T follicular helper cell (primary cell): ENCODE data around the gene CACNA1E.
"Not testable (repeated sequence)": the region's sequence is repeated elsewhere in the genome, so short reads cannot be mapped to it uniquely, and the experiment has no call there.

Source experiments
- DNase-seq: peaks from one replicate; pipeline ENCODE4 v3.0.0-alpha.2; 2020; ENCODE audit warnings: low read depth

The CACNA1E gene

DNA sequence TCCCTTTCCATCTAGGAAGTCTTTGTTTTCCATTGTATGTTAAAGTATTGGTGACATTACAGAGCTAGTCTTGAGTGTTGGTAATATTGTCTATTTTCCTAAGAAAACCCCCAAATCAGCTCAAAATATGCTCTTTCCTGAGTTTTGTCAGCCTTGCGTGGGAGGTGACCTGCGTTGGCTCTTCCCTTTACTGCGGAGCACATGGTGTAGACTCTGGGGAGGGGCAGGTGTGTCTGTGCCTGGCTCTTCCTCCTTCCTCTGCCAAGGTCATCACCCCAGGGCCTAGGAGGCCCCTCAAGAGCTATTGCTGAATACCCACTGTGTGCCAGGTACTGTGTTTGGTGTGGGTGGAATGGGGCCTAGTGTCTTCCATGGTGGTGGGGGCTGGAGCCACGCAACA lies 33.4 kb downstream of the CACNA1E start:
- no peak for DNase-seq

DNA sequence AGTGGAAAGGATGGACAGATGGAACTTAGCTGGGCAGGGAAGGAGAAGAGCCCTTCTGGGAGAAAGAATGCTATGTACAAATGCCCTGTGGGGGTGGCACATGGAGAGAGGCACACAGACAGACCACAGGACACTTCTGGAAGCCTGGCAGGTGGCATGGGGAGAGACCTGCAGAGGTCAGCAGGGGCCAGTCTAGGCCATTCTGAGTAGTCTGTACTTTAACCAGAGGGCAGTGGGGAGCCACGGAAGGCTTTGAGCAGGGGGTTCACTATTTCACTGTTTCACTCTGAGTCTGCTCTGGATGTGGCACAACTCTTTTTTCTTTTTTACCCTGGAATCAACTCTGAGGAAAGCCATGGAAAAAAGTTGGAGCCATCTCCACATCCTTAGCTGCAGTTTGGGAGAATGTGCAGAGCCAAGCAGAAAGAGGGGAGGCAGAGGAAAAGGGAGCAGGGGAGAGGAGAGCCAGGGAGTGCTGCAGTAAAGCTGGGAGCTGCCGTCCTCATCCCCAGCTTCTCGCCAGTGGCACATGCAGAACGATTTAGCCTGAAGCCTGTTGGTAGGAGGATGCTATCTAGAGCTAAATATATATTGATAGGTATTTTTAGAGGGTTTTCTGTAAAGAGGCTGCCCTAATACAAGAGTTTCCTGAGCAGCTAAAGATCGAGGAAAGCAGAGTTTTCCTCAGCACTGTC lies 34.0 kb downstream of the CACNA1E start:
- DNase-seq = no peak

DNA sequence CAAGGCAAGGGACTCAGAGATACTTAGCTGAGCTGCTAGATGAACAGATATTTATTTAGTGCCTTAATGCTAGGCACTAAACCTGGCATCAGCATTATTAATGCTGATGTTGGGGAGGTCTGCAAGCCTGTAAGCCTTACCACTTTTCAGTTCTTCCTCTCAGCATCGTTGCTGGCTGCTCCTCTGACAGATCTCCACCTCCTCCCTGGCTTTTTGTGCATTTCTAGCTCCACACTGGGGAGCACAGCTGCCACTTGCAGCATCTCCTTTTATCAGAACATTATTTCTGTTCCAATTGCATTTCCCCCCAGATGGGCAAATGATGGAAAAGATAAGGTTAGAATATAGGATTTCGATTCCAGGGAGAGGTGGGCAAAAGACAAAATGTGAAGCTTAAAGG lies 34.8 kb downstream of the CACNA1E start:
- DNase-seq = no peak

GRCh38 chr1:181522864-181523263 lies 39.5 kb downstream of the CACNA1E start:
- no peak for DNase-seq

GRCh38 chr1:181525104-181525721 lies 41.9 kb downstream of the CACNA1E start:
- DNase-seq = no peak

- DNase-seq = not testable (repeated sequence)
Observed at GRCh38 chr1:181528241-181528640, 44.9 kb downstream of the CACNA1E start.

GRCh38 chr1:181531441-181531840 lies 48.1 kb downstream of the CACNA1E start:
- DNase-seq = no peak

DNA sequence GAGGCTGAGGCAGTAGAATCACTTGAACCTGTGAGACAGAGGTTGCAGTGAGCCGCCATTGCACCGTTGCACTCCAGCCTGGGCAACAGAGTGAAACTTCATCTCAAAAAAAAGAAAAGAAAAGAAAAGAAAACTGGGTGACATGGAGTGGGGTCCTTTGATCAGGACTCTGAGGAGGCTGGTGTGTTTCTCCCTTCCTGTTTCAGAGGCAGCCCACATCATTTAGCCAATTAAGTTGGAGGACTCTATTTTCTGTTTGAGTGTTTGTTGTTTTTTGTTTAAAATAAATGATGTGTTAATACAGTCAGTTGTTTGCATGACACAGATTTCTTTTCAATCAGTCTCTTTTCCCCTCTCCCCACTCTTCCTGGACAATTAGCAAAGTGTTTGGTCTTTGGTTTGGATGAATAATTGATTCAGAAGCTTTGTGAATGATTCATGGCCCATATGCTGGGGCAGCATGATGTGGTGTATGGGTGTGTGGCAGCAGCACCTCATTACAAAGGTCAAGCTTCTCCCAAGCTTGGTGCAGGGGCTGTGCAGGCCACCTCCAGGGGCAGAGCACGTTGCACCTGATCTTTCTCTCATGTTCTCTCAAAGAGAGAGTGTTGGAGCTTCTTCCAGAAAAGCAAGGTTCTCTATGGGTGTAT lies 48.8 kb downstream of the CACNA1E start:
- DNase-seq = no peak

GRCh38 chr1:181538836-181539235 lies 55.5 kb downstream of the CACNA1E start:
- no peak for DNase-seq

DNA sequence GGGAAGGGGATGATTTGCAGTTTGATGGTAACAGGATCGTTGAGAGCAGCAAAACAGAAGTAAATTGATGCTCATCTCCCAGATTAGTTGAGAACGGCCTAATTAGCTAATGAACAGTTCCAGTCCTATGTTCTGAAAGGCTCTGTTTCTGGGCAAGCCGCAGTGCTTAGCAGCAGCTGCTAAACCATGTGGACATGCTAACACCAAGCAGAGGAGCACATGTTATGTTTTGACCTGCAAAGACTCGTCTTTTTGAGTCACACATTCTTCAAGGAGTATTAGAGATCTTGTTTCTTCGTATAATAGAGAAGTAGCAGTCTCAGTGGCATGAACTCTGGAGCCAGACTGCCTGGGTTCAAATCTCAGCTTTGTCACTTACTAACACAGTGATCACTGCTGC lies 58.1 kb downstream of the CACNA1E start:
- DNase-seq = no peak

DNA sequence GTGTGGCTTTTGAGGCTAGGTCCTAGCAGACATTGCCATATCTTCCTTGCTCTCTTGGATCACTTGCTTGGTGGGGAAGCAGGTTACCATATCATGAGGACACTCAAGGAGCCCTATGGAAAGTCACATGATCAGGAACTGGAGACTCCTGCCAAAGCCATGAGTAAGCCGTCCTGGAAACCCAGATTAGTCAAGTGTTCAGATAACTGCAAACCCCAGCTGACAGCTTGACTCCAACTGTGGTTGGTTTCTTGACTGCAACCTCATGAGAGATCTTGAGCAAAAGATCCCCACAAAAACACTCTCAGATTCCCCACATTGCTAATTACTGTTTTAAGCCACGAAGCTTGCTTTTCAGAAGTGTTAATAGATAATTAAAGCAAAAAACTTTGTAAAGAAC lies 58.6 kb downstream of the CACNA1E start:
- no peak for DNase-seq

DNA sequence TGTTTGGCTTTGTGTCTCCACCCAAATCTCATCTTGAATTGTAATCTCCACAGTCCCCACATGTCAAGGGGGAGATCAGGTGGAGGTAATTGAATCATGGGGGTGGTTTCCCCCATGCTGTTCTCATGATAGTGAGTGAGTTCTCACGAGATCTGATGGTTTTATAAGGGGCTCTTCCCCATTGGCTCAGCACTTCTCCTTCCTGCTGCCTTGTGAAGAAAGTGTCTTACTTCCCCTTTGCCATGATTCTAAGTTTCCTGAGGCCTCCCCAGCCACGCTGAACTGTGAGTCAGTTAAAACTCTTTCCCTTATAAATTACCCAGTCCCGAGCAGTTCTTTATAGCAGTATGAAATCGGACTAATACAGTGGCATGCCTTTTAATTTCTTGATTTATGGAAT lies 59.1 kb downstream of the CACNA1E start:
- not testable (repeated sequence) for DNase-seq

DNA sequence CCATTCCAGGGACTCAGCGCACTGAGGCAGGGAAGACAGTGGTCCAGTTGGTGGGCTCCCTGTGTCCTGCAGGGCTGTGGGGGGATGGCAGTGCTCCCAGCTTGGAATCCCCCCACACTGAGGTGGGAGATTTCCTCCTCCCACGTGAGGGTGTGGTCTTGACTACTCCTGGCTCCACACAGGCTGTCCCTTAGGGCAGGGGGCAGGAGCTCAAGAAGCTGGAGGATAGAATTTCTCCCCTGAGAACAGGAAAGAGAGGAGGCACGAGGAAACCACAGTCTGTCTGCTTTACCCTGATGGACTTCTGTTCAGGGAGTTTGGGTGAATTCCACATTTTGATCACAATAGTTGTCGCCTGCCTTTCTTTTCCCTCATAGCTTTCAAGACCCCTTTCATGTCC lies 62.1 kb downstream of the CACNA1E start:
- no peak for DNase-seq

DNA sequence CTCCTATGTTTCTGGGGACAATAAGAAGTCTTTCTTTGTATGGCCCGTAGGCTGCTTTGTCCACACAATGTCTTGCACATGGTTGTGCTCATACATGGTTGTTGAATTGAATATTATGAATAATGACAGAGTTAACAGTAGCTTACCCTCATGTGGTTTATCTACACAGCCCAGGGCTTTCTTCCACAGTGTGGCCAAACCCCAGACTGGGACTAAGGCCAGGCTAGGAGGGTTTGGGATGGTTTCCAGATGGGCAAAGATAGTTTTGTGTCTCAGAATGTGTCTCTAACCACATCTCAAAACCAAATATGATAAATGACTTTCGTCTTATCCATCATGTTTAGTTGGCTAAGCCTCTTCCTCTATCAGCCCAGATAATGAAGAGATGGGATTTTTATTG lies 65.2 kb downstream of the CACNA1E start:
- DNase-seq = no peak

DNA sequence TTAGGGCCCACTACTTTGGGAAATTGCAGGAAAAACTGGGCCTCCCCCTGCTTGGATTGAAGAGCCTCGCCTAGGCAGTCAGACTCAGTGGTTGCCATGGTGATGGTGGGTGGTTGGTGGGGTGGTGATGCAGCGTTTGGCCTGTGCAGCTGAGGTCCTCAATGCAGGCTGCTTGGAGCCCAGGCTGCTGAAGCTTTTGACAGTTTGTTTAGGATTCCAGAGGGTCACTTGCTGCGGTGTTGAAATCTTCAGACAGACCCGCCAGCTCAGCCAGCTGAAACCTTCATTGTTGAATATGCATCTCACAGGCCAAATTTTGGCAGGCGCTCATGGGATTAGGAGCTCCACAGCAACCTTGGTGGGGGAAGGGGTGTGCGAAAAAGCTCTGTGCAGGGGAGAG lies 67.9 kb downstream of the CACNA1E start:
- DNase-seq = no peak

DNA sequence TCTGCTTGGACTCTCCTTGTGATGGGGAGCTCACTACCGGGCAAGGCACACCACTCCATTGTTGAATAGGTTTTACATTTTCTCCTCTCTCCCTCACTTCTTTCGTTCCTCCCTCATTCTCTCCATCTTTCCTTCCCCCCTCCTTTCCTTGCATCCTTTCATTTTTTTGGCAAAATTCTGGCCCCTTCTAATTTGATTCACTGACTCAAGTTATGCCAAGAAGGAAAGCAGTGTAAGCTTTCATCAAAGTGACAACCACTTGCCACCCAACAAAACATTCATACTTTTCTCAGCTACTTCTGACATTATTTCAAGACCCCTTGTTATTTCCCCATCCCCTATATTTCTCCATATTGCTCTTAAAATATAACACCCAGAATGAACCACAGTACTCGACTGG lies 68.4 kb downstream of the CACNA1E start:
- no peak for DNase-seq

DNA sequence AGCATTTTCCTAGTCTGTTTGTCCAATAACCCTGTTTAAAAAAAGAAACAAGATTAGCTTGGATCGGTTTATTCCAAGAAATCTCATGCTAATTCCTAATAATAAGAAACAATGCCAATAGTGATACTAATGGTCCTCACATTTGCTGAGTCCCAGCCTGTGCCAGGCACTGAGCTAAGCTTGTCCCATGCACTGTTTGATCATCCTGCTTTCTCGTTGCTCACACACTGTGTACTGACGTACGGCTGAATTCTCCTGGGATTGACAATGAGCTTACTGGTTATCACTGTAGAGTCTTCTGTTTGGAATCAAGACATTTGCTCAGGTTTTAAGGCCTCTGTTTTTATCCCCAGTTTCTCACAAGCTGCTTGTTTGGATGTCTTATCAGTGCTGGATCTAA lies 71.1 kb downstream of the CACNA1E start:
- DNase-seq = no peak

DNA sequence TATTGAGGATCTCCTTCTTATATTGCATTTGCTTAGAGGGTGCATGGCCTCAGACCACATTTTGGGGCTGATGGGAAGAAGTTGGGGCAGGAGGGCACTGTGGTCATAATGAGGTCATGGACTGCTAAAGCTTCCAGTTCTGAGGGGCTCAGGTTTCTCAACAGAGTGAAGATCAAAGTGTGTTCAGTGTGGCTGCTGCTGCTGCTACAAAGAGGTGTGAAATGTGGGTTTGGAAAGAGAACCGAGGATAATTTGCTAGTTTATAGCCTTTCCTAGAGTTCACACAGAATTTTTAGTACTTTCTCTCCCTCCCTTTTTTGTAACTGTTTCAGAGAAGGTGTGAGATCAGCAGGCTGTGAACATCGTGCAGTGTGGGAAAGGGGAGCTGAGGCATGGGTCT lies 73.3 kb downstream of the CACNA1E start:
- DNase-seq = no peak

DNA sequence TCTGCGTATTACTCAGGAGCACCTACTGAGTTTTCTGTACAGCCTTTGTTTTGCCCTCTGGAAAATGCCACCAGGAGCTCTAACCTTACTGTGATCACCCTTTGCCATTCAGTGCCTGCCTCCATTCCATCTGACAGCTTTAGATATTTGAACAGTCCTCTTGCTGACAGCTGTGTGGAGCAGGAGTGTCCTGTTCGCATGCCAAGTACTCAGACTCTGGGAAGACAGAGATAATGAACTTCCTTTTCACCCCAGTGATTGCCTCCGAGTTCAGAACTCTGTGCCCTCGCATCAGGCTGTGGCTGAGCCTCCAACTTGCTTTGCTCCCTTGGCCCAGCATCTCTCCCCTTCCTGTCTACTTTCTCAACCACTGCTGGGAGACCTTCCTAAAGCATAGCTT lies 74.0 kb downstream of the CACNA1E start:
- DNase-seq = no peak

- DNase-seq = no peak
Observed at GRCh38 chr1:181558416-181558815, 75.1 kb downstream of the CACNA1E start.

DNA sequence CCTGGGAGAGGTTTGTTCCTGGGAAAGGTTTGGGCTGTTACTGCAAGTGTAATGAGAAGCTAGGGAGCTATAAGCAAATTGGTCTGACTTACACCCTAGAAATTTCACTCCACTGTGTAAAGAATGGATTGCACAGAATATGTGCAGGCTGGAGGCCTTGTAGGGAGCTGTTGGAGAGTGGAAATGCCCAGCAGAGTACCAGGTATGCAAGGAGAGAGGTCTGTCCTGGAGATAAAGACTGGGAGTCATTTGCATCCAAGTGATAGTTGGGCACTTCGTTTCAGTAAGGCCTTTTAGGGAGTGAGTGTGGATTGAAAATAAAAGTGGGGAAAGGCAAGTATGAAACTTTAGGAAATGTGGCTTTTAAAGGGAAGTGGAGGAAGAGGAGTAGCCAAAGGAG lies 75.8 kb downstream of the CACNA1E start:
- DNase-seq = no peak

- DNase-seq = no peak
Observed at GRCh38 chr1:181562395-181562794, 79.1 kb downstream of the CACNA1E start.

GRCh38 chr1:181568736-181569135 lies 85.4 kb downstream of the CACNA1E start:
- no peak for DNase-seq

- no peak for DNase-seq
Observed at GRCh38 chr1:181577475-181577874, 94.2 kb downstream of the CACNA1E start.
